Erythroblast (primary cell): ENCODE measurements around the gene SEC22B.
"Not testable (repeated sequence)": the region's sequence is repeated elsewhere in the genome, so short reads cannot be mapped to it uniquely, and the experiment has no call there.

Experiments used
- GATA1 ChIP-seq: IDR thresholded peaks from 2 replicates; pipeline ENCODE4 v1.6.1; 2011; ENCODE audit warnings: low read depth, mild to moderate bottlenecking, control low read depth, low read length, moderate library complexity
- POLR2A ChIP-seq: IDR thresholded peaks from 2 replicates; pipeline ENCODE4 v1.6.1; 2011; ENCODE audit warnings: mild to moderate bottlenecking, low read length

GRCh38 chr1:120123813-120124510 is 52.4 kb downstream of the SEC22B start:
- not testable (repeated sequence) for TF ChIP-seq POLR2A, GATA1
